A673 (cell line): ENCODE results near the gene IER5. TPM values are rescaled to one million over a fixed set of nuclear protein-coding genes. Genes with fewer than 3 reads are reported as not detected.

ENCODE experiments used
- BruUV-seq: library from RNA; stranded (reverse); fragments of 400-500 nt; replicated peaks from 2 replicates; lab custom pipeline; 2021; lab: Mats Ljungman, UMichigan
- CTCF ChIA-PET: fragments of 300-600 bp; sonication (Branson Sonifier 250); formaldehyde crosslinking; loops from one replicate; lab custom pipeline; 2022; ENCODE audit warnings: antibody characterized with exemption; lab: Charles Lee
- POLR2A ChIA-PET: fragments of 300-600 bp; sonication (Branson Sonifier 250); formaldehyde crosslinking; loops from one replicate; lab custom pipeline; 2022; ENCODE audit warnings: antibody characterized with exemption; ENCODE audit not compliant: low non-redundant PET; lab: Charles Lee
- DNase-seq: peaks from one replicate; pipeline ENCODE4 v3.0.0-alpha.2; 2015; ENCODE audit warnings: low spot score
- H3K27ac ChIP-seq: fragments of 200-600 bp; sonication (generic); 2 replicates; pipeline ENCODE4 v1.5.1; 2016; ENCODE audit warnings: mixed run types, low read depth, mild to moderate bottlenecking, mixed read lengths, antibody characterized with exemption, low read length; ENCODE audit not compliant: poor library complexity, severe bottlenecking
- H3K27me3 ChIP-seq: fragments of 200-600 bp; sonication (generic); replicated peaks from 2 replicates; pipeline ENCODE4 v1.6.1; 2017; ENCODE audit warnings: mixed run types, low read depth, mild to moderate bottlenecking, mixed read lengths, antibody characterized with exemption, low read length; ENCODE audit not compliant: insufficient read depth, poor library complexity
- H3K36me3 ChIP-seq: fragments of 200-600 bp; sonication (generic); 2 replicates; pipeline ENCODE4 v1.6.1; 2016; ENCODE audit warnings: mixed run types, mild to moderate bottlenecking, mixed read lengths, antibody characterized with exemption, low read length; ENCODE audit not compliant: insufficient read depth, poor library complexity, severe bottlenecking
- H3K4me1 ChIP-seq: fragments of 200-600 bp; sonication (generic); 2 replicates; pipeline ENCODE4 v1.6.1; 2017; ENCODE audit warnings: mixed run types, mild to moderate bottlenecking, mixed read lengths, antibody characterized with exemption, low read length; ENCODE audit not compliant: insufficient read depth, poor library complexity, severe bottlenecking
- H3K4me3 ChIP-seq: fragments of 200-600 bp; sonication (generic); 2 replicates; pipeline ENCODE4 v1.5.1; 2016; ENCODE audit warnings: low read depth, mixed run types, mild to moderate bottlenecking, mixed read lengths, low read length; ENCODE audit not compliant: poor library complexity, severe bottlenecking
- H3K9me3 ChIP-seq: fragments of 200-600 bp; sonication (generic); 2 replicates; pipeline ENCODE4 v1.6.1; 2016; ENCODE audit warnings: mixed run types, low read depth, mild to moderate bottlenecking, mixed read lengths, antibody characterized with exemption, low read length; ENCODE audit not compliant: poor library complexity, severe bottlenecking
- EZH2 ChIP-seq: fragments of 200-600 bp; sonication (generic); IDR thresholded peaks from 2 replicates; pipeline ENCODE4 v1.6.1; 2017; ENCODE audit warnings: borderline replicate concordance, low read depth, mild to moderate bottlenecking, mixed read lengths, antibody characterized with exemption, low read length; ENCODE audit not compliant: poor library complexity, severe bottlenecking
- intact Hi-C: fragments of 100-400 bp; cut with micrococcal nuclease; formaldehyde crosslinking; loops from one replicate; pipeline ENCODE4 v1.10.0; 2022; ENCODE audit not compliant: unreplicated experiment
- total RNA-seq: library from RNA; stranded (reverse); gene quantifications from 2 replicates; pipeline ENCODE4 v1.2.3, GENCODE V29; 2021
- TF ChIP-seq, protein P1 (sequence below): fragments of 300-800, 200-600 bp; sonication (generic); conservative IDR thresholded peaks from 2 replicates; pipeline ENCODE4 v1.5.1; 2017; ENCODE audit warnings: low read depth, mild to moderate bottlenecking, antibody characterized with exemption, low read length, moderate library complexity, mixed read lengths

The IER5 gene
- total RNA-seq, 1 experiment from 2014 or later = 28.2 TPM

DNA sequence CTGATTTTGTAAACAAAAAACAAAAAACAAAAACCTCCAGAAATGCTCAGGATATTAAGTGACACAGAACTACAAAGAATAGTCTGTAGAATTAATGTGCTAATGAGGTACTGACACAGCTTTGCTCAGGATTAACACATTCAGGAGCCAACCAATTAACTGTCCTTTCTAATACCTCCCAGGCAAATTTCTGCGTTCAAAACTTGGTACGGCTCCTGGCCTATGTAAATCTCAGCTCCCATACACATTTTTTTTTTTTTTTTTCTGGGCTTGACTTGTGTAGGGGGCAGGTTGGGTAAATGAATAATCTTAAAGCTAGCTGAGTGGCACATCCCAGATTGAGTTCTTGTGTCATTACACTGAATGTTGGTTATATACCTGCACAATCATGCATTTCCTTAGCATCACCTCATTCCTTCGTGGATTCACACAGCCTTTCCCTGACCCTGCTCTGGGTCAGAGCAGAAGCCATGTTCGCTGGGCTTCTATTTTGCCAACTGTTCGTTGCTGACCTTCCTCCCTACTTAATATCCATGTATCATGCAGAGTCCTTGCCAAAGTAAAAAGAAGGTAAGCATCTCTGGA, 12.6 kb upstream of the IER5 start:
- CTCF ChIA-PET = no interaction called here
- Histone ChIP-seq H3K4me3 (no peak overlapping the region), H3K36me3 (no peaks in the 10 kb centered on the region), H3K4me1 (peaks cover 19% of the 10 kb centered on the region), H3K27me3 (no peaks in the 10 kb centered on the region), H3K27ac (no peak overlapping the region), H3K9me3 (no peaks in the 10 kb centered on the region)
- no peak for TF ChIP-seq EZH2
- TF ChIP-seq, protein P1, sequence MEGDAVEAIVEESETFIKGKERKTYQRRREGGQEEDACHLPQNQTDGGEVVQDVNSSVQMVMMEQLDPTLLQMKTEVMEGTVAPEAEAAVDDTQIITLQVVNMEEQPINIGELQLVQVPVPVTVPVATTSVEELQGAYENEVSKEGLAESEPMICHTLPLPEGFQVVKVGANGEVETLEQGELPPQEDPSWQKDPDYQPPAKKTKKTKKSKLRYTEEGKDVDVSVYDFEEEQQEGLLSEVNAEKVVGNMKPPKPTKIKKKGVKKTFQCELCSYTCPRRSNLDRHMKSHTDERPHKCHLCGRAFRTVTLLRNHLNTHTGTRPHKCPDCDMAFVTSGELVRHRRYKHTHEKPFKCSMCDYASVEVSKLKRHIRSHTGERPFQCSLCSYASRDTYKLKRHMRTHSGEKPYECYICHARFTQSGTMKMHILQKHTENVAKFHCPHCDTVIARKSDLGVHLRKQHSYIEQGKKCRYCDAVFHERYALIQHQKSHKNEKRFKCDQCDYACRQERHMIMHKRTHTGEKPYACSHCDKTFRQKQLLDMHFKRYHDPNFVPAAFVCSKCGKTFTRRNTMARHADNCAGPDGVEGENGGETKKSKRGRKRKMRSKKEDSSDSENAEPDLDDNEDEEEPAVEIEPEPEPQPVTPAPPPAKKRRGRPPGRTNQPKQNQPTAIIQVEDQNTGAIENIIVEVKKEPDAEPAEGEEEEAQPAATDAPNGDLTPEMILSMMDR = no peak
- POLR2A ChIA-PET = no interaction called here
- DNase-seq = no peak
- intact Hi-C loops = no loop called here
- BruUV-seq = no TSS peak

DNA sequence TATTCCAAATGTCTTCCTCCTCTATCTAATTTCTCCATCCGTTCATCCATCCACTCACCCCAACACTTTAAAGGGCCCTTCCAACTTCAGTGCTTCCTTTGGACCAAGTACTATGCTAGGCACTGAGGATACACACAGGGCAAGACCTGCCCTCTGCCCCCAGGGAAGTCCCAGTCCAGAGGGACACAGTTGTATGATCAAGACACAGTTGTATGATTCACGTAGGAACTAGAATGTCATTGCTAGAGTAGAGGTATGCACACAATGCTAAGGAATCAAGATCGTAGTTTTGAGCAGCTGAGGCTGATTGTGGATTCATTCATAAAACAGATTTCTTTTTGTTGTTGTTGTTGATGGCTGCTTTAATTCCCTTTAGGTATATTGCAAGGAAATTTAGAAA, 11.6 kb upstream of the IER5 start:
- Histone ChIP-seq H3K4me3 (no peak overlapping the region), H3K27ac (no peak overlapping the region), H3K4me1 (peaks cover 19% of the 10 kb centered on the region), H3K36me3 (no peaks in the 10 kb centered on the region), H3K27me3 (no peaks in the 10 kb centered on the region), H3K9me3 (no peaks in the 10 kb centered on the region)
- no peak for DNase-seq
- no TSS peak for BruUV-seq
- ChIA-PET POLR2A (no interaction called here), CTCF (no interaction called here)
- no peak for TF ChIP-seq EZH2
- TF ChIP-seq, protein P1 = no peak
- intact Hi-C loops = no loop called here

DNA sequence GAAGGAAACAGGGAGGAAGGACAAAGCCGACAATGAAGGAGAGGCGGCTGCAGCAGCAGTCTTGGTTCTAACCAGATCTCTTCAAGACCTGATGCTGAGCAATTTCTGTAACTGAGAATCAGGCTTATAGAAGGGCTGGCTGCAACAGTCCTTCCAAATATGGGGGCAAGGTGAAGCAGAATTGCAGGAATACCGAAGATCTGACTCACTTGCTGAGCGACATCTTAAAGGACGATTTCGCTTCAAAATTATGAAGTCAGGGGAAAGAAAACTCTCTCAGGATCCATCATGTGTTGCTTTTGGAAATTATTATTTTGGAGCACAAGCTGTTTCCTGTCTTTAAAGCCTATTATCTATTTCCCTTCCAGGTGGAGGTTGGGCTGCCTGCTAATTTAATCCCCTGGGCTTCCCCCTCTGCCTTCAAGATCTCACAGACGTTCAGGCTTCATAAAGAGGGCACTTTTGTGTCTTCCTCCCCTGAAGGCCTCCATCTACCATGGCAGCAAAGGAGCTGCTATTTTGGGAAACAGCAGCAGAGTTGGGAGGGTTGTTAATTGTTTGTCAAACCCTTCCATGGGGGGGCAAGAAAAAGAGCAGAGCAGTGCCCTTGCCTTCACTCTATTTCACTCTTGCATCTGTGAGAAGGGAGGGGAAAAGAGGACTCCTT, 10.8 kb upstream of the IER5 start:
- H3K4me3 ChIP-seq = no peak overlapping the region
- ChIA-PET CTCF (no interaction called here), POLR2A (no interaction called here)
- intact Hi-C loops = no loop called here
- peaks cover 19% of the 10 kb centered on the region for H3K4me1 ChIP-seq
- no peaks in the 10 kb centered on the region for H3K9me3 ChIP-seq
- H3K27me3 ChIP-seq = no peaks in the 10 kb centered on the region
- BruUV-seq = no TSS peak
- peak overlapping the region; percentile 18 for H3K27ac ChIP-seq
- H3K36me3 ChIP-seq = no peaks in the 10 kb centered on the region
- DNase-seq = no peak
- no peak for TF ChIP-seq EZH2
- TF ChIP-seq, protein P1 = no peak
